AG09309 (cell line): ENCODE measurements around the gene RNMT.
A peak's percentile ranks its signal among the peaks of the same experiment; 100 is the strongest.
"Not testable (repeated sequence)": the region's sequence is repeated elsewhere in the genome, so short reads cannot be mapped to it uniquely, and the experiment has no call there.

ENCODE experiments used
- DNase-seq: peaks from one replicate; pipeline ENCODE4 v3.0.0-alpha.2; 2010; ENCODE audit warnings: low read depth
- H3K4me3 ChIP-seq: 2 replicates; pipeline ENCODE4 v1.5.1; 2011; ENCODE audit warnings: mild to moderate bottlenecking, low read depth, low read length, moderate library complexity; ENCODE audit not compliant: control insufficient read depth
- CTCF ChIP-seq: IDR thresholded peaks from 2 replicates; pipeline ENCODE4 v1.5.1; 2011; ENCODE audit warnings: mild to moderate bottlenecking, low read depth, low read length, inconsistent platforms; ENCODE audit not compliant: insufficient read depth, control insufficient read depth; ENCODE audit errors: missing control alignments

RNMT gene

GRCh38 chr18:13726232-13726971, at the start of gene RNMT, which contains the start of gene FAM210A:
TSS of gene RNMT (plus strand) at chr18:13726673. CDS start at chr18:13731518, 4,845 bp downstream.
TSS of gene FAM210A (minus strand) at chr18:13726558. CDS start at chr18:13682077, 44,481 bp downstream.
- peak; percentile 81 for DNase-seq
- H3K4me3 ChIP-seq, result peak within 1 kb of the TSS; percentile 90
- TF ChIP-seq CTCF, result no peak

GRCh38 chr18:13677350-13677749, 49.1 kb upstream of the RNMT start:
- not testable (repeated sequence) for H3K4me3 ChIP-seq, DNase-seq

GRCh38 chr18:13680612-13681011, 45.9 kb upstream of the RNMT start:
- DNase-seq, result no peak
- peak; percentile 44 for TF ChIP-seq CTCF

GRCh38 chr18:13681701-13682100, 44.8 kb upstream of the RNMT start:
- H3K4me3 ChIP-seq, result no peak overlapping the region
- DNase-seq, result no peak
- TF ChIP-seq CTCF, result no peak

More at GRCh38 chr18:13680612-13681011, 45.9 kb upstream of the RNMT start:
- no peak overlapping the region for H3K4me3 ChIP-seq

- no peak overlapping the region for H3K4me3 ChIP-seq
- DNase-seq, result no peak
- TF ChIP-seq CTCF, result no peak
These were observed 41.9 kb upstream of the RNMT start for GRCh38 chr18:13684546-13684945.

- DNase-seq, result no peak
- no peak overlapping the region for H3K4me3 ChIP-seq
- no peak for TF ChIP-seq CTCF
These were observed 38.0 kb upstream of the RNMT start for GRCh38 chr18:13688191-13689136.

- not testable (repeated sequence) for H3K4me3 ChIP-seq, DNase-seq
These were observed 36.4 kb upstream of the RNMT start for GRCh38 chr18:13690060-13690459.

- DNase-seq, H3K4me3 ChIP-seq: not testable (repeated sequence)
These were observed 31.1 kb upstream of the RNMT start for GRCh38 chr18:13695337-13695736.
